AG04450 (cell line): ENCODE results near the gene SPESP1. TPM values are rescaled to one million over a fixed set of nuclear protein-coding genes. Genes with fewer than 3 reads are reported as not detected.

Experiments
- CTCF ChIA-PET: fragments of 300-600, 350-600 bp; formaldehyde crosslinking; extraction: SDS; loops from one replicate; lab custom pipeline; 2022; ENCODE audit warnings: antibody characterized with exemption, inconsistent platforms; lab: Charles Lee
- POLR2A ChIA-PET: fragments of 350-600 bp; formaldehyde crosslinking; extraction: SDS; loops from one replicate; lab custom pipeline; 2021; ENCODE audit warnings: antibody characterized with exemption, inconsistent platforms; lab: Yijun Ruan, JAX
- DNase-seq: peaks from one replicate; pipeline ENCODE4 v3.0.0-alpha.2; 2011; ENCODE audit warnings: low read depth, low spot score
- H3K27ac ChIP-seq: one replicate; pipeline ENCODE4 v1.5.1; 2012; ENCODE audit warnings: low read depth, low read length, control low read depth
- H3K27me3 ChIP-seq: one replicate; pipeline ENCODE4 v1.6.0; 2012; ENCODE audit warnings: low read length; ENCODE audit not compliant: control insufficient read depth, insufficient read depth
- H3K4me3 ChIP-seq: 2 replicates; pipeline ENCODE4 v1.5.1; 2011; ENCODE audit warnings: mild to moderate bottlenecking, low read depth, low read length, control low read depth
- H3K9me3 ChIP-seq: 2 replicates; pipeline ENCODE4 v1.5.1; 2012; ENCODE audit warnings: low read length; ENCODE audit not compliant: control insufficient read depth, insufficient read depth
- polyA minus RNA-seq: library from RNA; depleted of rRNA, polyadenylated mRNA; stranded (reverse); fragments of >200 nt; gene quantifications from 2 replicates; pipeline ENCODE4 v1.2.3, GENCODE V29; 2011; rRNA and poly(A)+ RNA removed
- polyA plus RNA-seq: library from polyadenylated mRNA; depleted of rRNA; stranded (reverse); fragments of >200 nt; gene quantifications from 2 replicates; pipeline ENCODE4 v1.2.3, GENCODE V29; 2011; rRNA removed
- TF ChIP-seq, protein P1 (sequence below): IDR thresholded peaks from 2 replicates; pipeline ENCODE4 v1.5.1; 2011; ENCODE audit warnings: low read depth, low read length, control low read depth, inconsistent platforms

SPESP1 gene
- 5.7 and 9.1 TPM in 2 replicates for polyA plus RNA-seq
- polyA minus RNA-seq = 2.5 and 2.9 TPM in 2 replicates

DNA sequence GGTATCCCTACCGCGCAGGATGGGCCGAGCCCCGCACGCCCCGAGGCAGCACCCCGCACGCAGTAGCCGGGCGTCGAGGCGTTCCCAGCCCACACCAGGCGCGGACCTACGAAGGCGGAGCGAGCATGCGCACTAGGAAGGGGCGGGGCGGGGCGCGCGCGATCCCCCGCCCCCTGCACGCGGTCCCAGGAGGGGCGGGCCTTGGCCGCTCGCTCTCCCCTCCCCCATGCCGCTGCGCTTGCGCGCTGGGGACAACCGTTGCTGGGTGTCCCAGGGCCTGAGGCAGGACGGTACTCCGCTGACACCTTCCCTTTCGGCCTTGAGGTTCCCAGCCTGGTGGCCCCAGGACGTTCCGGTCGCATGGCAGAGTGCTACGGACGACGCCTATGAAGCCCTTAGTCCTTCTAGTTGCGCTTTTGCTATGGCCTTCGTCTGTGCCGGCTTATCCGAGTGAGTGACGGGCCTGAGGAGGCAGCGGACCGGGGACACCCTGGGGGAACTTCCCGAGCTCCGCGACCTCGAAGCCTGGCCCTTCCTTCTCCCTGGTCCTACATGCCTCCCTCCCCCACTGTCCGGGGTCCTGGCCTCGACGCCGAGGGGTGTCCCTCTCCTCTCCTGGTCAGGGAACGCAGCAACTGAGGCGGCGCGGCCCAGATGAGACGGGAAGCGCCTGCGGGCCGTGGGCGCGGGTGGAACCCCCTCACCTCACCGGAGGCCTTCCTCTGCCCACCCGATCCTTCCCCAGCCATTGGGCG is at the start of gene SPESP1:
SPESP1 (plus strand) TSS at position 258 of the 755 bp plus-strand sequence; CDS start at position 387, 129 bp downstream.
- CTCF ChIA-PET = no interaction called here
- TF ChIP-seq, protein P1, sequence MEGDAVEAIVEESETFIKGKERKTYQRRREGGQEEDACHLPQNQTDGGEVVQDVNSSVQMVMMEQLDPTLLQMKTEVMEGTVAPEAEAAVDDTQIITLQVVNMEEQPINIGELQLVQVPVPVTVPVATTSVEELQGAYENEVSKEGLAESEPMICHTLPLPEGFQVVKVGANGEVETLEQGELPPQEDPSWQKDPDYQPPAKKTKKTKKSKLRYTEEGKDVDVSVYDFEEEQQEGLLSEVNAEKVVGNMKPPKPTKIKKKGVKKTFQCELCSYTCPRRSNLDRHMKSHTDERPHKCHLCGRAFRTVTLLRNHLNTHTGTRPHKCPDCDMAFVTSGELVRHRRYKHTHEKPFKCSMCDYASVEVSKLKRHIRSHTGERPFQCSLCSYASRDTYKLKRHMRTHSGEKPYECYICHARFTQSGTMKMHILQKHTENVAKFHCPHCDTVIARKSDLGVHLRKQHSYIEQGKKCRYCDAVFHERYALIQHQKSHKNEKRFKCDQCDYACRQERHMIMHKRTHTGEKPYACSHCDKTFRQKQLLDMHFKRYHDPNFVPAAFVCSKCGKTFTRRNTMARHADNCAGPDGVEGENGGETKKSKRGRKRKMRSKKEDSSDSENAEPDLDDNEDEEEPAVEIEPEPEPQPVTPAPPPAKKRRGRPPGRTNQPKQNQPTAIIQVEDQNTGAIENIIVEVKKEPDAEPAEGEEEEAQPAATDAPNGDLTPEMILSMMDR = no peak

DNA sequence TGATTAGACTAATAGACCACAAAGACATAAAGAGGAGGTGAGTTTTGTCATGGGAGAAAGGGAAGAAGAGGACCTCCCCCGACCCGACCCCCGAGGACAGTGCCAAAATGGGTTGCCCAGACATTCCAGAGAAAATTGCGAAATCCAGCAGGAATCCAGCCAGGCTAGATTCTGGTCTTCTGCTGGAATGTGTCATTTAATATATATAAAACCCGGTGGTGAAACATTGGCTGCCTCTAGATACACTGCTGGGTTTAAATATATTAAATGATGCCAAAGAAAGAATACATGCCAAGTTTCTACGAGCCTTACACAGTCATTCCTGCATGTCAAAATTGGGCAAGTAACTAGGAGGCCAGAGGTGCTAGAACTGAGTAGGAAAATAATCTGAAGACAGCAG is 45.3 kb upstream of the SPESP1 start:
- TF ChIP-seq, protein P1 = no peak
- POLR2A ChIA-PET = no interaction called here
- Histone ChIP-seq H3K4me3 (no peak overlapping the region), H3K27ac (no peak overlapping the region), H3K27me3 (peaks cover 22% of the 10 kb centered on the region), H3K9me3 (no peaks in the 10 kb centered on the region)
- CTCF ChIA-PET = interaction anchor here (1.4 to 6.2 kb wide), 4 partner anchors 10 to 335 kb away, joined by 4 to 30 read pairs (median 5); no protein-coding TSS in a partner anchor
- DNase-seq = no peak

More for the DNA sequence above, at the start of gene SPESP1:
- H3K27ac ChIP-seq = no peak within 1 kb of the TSS
- peak; percentile 16 for DNase-seq
- peak within 1 kb of the TSS; percentile 73 for H3K4me3 ChIP-seq
- H3K9me3 ChIP-seq = peaks cover 16% of the 10 kb centered on the region
- H3K27me3 ChIP-seq = no peaks in the 10 kb centered on the region
- POLR2A ChIA-PET = no interaction called here

DNA sequence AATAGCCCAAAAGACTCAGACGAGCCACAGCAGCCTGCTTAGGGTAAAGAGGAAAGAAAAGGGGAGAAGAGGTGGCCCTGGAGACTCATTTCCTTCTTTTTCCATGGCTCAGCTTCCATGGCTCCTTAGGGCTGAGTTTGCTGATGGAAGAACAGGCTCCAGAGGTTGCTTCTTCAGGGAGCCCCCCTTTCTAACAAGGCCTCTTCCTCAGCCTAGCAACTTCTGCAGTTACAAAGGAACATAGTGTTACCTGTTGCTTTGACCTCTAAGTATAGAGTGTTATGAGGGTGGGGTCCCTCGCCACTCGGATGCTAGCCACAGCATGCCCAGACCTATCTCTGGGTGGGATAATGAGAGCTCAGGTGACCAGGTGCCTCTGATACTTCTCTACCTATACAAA is 43.2 kb upstream of the SPESP1 start:
- H3K27me3 ChIP-seq = peaks cover 20% of the 10 kb centered on the region
- H3K4me3 ChIP-seq = no peak overlapping the region
- TF ChIP-seq, protein P1 = no peak
- H3K9me3 ChIP-seq = no peaks in the 10 kb centered on the region
- no peak overlapping the region for H3K27ac ChIP-seq
- POLR2A ChIA-PET = no interaction called here
- CTCF ChIA-PET = interaction anchor here (0.5 to 6.2 kb wide), 2 partner anchors 12 to 213 kb away, joined by 3 to 30 read pairs; no protein-coding TSS in a partner anchor
- no peak for DNase-seq

DNA sequence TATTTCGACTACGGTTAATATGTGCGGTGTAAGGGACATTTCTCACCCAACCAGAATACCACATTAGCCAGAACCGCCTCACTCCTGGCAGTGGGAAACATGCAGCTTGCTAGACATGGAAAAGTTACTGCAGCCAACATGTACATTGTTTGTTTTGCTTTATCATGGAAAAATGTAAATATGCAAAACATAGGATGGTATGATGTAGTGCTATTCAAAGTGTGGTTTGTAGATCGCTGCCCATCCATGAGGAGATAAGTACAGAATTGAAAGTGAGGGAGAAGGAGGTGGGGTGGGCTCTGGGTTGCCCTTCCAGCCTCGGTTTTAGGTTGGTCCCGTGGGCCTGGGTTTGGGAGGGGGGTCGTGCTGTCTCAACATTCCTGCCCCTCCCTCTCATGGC is 42.5 kb upstream of the SPESP1 start:
- CTCF ChIA-PET = interaction anchor here (0.5 to 6.2 kb wide), 2 partner anchors 13 to 214 kb away, joined by 3 to 30 read pairs; no protein-coding TSS in a partner anchor
- TF ChIP-seq, protein P1 = no peak
- DNase-seq = no peak

DNA sequence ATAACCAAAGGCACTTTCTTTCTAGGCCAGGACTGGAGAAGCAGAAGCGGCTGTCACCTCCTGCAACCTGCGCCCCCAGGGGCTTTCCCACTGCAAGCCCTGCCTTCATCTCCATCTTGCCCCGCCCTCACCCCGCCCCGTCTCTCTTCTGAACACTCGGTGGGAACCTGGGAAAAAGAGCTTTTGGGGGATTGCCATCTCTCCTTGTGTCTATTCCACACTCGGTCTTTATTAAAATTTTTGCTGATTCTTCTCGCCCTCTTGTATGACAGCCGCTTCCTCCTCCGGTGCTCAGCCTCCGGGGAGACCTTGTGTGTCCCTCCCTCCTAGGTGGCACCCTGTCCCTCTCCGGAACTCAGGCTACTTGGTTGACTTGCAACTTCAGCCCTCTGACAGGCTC is 41.9 kb upstream of the SPESP1 start:
- ChIA-PET CTCF (interaction anchor here (0.6 to 6.2 kb wide), 3 partner anchors 13 to 404 kb away, joined by 3 to 30 read pairs (median 4); no protein-coding TSS in a partner anchor), POLR2A (no interaction called here)
- Histone ChIP-seq H3K9me3 (no peaks in the 10 kb centered on the region), H3K4me3 (no peak overlapping the region), H3K27ac (no peak overlapping the region), H3K27me3 (peaks cover 18% of the 10 kb centered on the region)
- TF ChIP-seq, protein P1 = no peak
- DNase-seq = no peak

More for the DNA sequence above, 42.5 kb upstream of the SPESP1 start:
- POLR2A ChIA-PET = no interaction called here
- H3K9me3 ChIP-seq = no peaks in the 10 kb centered on the region
- no peak overlapping the region for H3K27ac ChIP-seq
- no peak overlapping the region for H3K4me3 ChIP-seq
- H3K27me3 ChIP-seq = peaks cover 20% of the 10 kb centered on the region
